Measurements from ENCODE around the gene ZNF396. TPM values are rescaled to one million over a fixed set of nuclear protein-coding genes. Genes with fewer than 3 reads are reported as not detected.

ZNF396 gene
- total RNA-seq, 4 donors from 2014 or later = 0.60 to 2.2 (median 1.1) TPM

GRCh38 chr18:35376393-35376741 is 770 bp downstream of the ZNF396 start:
- DNase-seq (ENCODE audit: low spot score) (no peak), ATAC-seq (ENCODE audit: low FRiP score) (no peak)
- no peak for TF ChIP-seq CTCF (IDR thresholded peaks at IDR 0.05)

GRCh38 chr18:35374708-35375107 is 2.4 kb downstream of the ZNF396 start:
- ATAC-seq (ENCODE audit: low FRiP score) = no peak
- no peak for DNase-seq (ENCODE audit: low spot score)
- TF ChIP-seq CTCF (IDR thresholded peaks at IDR 0.05) = no peak

GRCh38 chr18:35371412-35372195 is 5.5 kb downstream of the ZNF396 start:
- TF ChIP-seq CTCF (IDR thresholded peaks at IDR 0.05) = no peak
- ATAC-seq (ENCODE audit: low FRiP score) (no peak), DNase-seq (ENCODE audit: low spot score) (no peak)

- TF ChIP-seq CTCF (IDR thresholded peaks at IDR 0.05) = no peak
- no peak for ATAC-seq (ENCODE audit: low FRiP score)
Measured at GRCh38 chr18:35369126-35369525, 8.0 kb downstream of the ZNF396 start.

GRCh38 chr18:35368595-35368994 is 8.5 kb downstream of the ZNF396 start:
- DNase-seq (ENCODE audit: low spot score) = no peak
- no peak for ATAC-seq (ENCODE audit: low FRiP score)
- no peak for TF ChIP-seq CTCF (IDR thresholded peaks at IDR 0.05)

More at GRCh38 chr18:35369126-35369525, 8.0 kb downstream of the ZNF396 start:
- DNase-seq (ENCODE audit: low spot score) = no peak

GRCh38 chr18:35362531-35362930 is 14.6 kb downstream of the ZNF396 start:
- DNase-seq (ENCODE audit: low spot score) (no peak), ATAC-seq (ENCODE audit: low FRiP score) (no peak)
- no peak for TF ChIP-seq CTCF (IDR thresholded peaks at IDR 0.05)
